Ishikawa (cell line): ENCODE measurements around the gene IRAK2.

Source experiments
- CEBPB ChIP-seq: IDR thresholded peaks from 2 replicates; pipeline ENCODE4 v1.6.1; 2012
- CREB1 ChIP-seq: IDR thresholded peaks from 2 replicates; pipeline ENCODE4 v1.6.1; 2012; ENCODE audit warnings: low read depth
- EGR1 ChIP-seq: IDR thresholded peaks from 2 replicates; pipeline ENCODE4 v1.6.1; 2012
- EP300 ChIP-seq: IDR thresholded peaks from 2 replicates; pipeline ENCODE4 v1.6.1; 2012; ENCODE audit warnings: borderline replicate concordance
- FOXM1 ChIP-seq: IDR thresholded peaks from 2 replicates; pipeline ENCODE4 v1.6.1; 2012; ENCODE audit warnings: low read depth, borderline replicate concordance
- NFIC ChIP-seq: IDR thresholded peaks from 2 replicates; pipeline ENCODE4 v1.6.1; 2012
- RAD21 ChIP-seq: IDR thresholded peaks from 2 replicates; pipeline ENCODE4 v1.6.1; 2012; ENCODE audit warnings: low read depth
- TAF1 ChIP-seq: IDR thresholded peaks from 2 replicates; pipeline ENCODE4 v1.6.1; 2012; ENCODE audit warnings: low read depth, mild to moderate bottlenecking
- TCF12 ChIP-seq: IDR thresholded peaks from 2 replicates; pipeline ENCODE4 v1.6.1; 2012; ENCODE audit warnings: low read depth
- TEAD4 ChIP-seq: IDR thresholded peaks from 2 replicates; pipeline ENCODE4 v1.6.1; 2012
- YY1 ChIP-seq: IDR thresholded peaks from 2 replicates; pipeline ENCODE4 v1.6.1; 2012; ENCODE audit warnings: low read depth
- ZBTB7A ChIP-seq: IDR thresholded peaks from 2 replicates; pipeline ENCODE4 v1.6.1; 2012; ENCODE audit warnings: low read depth
- TF ChIP-seq, protein P1 (sequence below): IDR thresholded peaks from 2 replicates; pipeline ENCODE4 v1.6.1; 2012; ENCODE audit warnings: low read depth, mild to moderate bottlenecking
- TF ChIP-seq, protein P2 (sequence below): IDR thresholded peaks from 2 replicates; pipeline ENCODE4 v1.6.1; 2012
- TF ChIP-seq, protein P3 (sequence below): IDR thresholded peaks from 2 replicates; pipeline ENCODE4 v1.6.1; 2012

IRAK2 gene

DNA sequence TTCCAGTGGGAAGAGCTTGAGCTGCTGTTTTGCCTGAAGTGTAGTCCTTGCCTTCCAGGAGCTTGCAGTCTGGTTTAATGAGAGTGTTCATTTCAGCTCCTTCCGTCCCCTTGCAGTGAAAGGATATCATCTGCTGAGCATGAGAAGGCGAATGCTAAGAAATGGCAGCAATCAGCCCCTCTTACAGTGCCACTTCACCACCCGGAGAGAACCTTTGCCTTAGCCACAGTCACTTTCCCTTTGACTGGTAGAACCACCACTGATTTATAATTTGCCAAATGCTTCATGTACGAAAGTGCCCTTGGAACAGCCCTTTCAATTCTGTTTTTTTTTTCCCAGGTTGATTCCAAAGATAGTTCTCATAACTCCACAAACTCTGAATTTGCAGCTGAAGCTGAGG, 95.1 kb downstream of the IRAK2 start:
- no peak for TF ChIP-seq YY1
- no peak for TF ChIP-seq ZBTB7A
- TF ChIP-seq, protein P1, sequence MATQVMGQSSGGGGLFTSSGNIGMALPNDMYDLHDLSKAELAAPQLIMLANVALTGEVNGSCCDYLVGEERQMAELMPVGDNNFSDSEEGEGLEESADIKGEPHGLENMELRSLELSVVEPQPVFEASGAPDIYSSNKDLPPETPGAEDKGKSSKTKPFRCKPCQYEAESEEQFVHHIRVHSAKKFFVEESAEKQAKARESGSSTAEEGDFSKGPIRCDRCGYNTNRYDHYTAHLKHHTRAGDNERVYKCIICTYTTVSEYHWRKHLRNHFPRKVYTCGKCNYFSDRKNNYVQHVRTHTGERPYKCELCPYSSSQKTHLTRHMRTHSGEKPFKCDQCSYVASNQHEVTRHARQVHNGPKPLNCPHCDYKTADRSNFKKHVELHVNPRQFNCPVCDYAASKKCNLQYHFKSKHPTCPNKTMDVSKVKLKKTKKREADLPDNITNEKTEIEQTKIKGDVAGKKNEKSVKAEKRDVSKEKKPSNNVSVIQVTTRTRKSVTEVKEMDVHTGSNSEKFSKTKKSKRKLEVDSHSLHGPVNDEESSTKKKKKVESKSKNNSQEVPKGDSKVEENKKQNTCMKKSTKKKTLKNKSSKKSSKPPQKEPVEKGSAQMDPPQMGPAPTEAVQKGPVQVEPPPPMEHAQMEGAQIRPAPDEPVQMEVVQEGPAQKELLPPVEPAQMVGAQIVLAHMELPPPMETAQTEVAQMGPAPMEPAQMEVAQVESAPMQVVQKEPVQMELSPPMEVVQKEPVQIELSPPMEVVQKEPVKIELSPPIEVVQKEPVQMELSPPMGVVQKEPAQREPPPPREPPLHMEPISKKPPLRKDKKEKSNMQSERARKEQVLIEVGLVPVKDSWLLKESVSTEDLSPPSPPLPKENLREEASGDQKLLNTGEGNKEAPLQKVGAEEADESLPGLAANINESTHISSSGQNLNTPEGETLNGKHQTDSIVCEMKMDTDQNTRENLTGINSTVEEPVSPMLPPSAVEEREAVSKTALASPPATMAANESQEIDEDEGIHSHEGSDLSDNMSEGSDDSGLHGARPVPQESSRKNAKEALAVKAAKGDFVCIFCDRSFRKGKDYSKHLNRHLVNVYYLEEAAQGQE, result no peak
- TF ChIP-seq NFIC, result no peak
- no peak for TF ChIP-seq TCF12
- TF ChIP-seq TEAD4, result no peak
- TF ChIP-seq TAF1, result no peak
- TF ChIP-seq RAD21, result no peak
- TF ChIP-seq, protein P2, sequence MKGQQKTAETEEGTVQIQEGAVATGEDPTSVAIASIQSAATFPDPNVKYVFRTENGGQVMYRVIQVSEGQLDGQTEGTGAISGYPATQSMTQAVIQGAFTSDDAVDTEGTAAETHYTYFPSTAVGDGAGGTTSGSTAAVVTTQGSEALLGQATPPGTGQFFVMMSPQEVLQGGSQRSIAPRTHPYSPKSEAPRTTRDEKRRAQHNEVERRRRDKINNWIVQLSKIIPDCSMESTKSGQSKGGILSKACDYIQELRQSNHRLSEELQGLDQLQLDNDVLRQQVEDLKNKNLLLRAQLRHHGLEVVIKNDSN, result no peak
- TF ChIP-seq CREB1, result no peak
- no peak for TF ChIP-seq FOXM1
- TF ChIP-seq CEBPB, result no peak
- no peak for TF ChIP-seq EGR1
- no peak for TF ChIP-seq EP300
- TF ChIP-seq, protein P3, sequence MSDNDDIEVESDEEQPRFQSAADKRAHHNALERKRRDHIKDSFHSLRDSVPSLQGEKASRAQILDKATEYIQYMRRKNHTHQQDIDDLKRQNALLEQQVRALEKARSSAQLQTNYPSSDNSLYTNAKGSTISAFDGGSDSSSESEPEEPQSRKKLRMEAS, result no peak

DNA sequence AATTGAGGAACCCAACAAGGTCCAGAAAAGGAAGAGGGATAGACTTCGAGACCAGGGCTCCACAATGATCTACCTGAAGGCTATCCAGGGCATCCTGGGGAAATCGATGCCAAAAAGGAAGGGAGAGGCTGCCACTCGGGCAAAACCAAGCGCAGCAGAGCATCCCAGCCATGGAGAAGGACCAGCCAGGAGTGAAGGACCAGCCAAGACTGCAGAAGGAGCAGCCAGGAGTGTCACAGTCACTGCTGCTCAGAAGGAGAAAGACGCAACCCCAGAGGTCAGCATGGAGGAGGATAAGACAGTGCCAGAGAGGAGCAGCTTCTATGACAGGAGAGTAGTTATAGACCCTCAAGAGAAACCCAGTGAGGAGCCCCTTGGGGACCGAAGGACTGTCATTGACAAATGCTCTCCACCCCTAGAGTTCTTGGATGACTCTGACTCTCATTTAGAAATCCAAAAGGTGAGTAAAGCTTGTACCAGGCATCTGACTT, 95.5 kb downstream of the IRAK2 start:
- no peak for TF ChIP-seq EP300
- no peak for TF ChIP-seq CEBPB
- TF ChIP-seq TCF12, result no peak
- TF ChIP-seq, protein P1, result no peak
- no peak for TF ChIP-seq NFIC
- TF ChIP-seq YY1, result no peak
- no peak for TF ChIP-seq FOXM1
- TF ChIP-seq, protein P3, result no peak
- TF ChIP-seq CREB1, result no peak
- no peak for TF ChIP-seq ZBTB7A
- TF ChIP-seq TAF1, result no peak
- TF ChIP-seq TEAD4, result no peak
- TF ChIP-seq RAD21, result no peak
- TF ChIP-seq, protein P2, result no peak
- no peak for TF ChIP-seq EGR1

DNA sequence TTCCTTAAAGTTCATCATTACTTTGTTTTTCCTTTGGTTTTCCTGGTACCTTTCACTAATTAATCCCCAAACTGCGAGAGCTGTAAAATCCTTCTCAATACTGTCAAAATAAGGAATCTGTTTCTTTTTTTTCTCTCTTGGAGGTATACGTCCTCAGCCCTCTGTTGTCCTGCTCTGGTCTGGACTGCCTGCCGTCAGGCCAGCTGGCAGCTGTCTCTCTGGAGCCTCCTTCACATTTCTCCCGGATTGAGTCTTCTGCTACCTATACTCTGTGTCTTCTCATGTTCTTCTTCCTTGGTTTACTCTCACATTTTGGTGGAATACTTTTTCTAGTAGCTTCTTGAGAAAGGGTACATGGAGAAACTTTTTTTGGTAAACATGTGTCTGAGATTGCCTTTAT, 97.3 kb downstream of the IRAK2 start:
- TF ChIP-seq, protein P2, result no peak
- TF ChIP-seq TAF1 (no peak), YY1 (no peak), CEBPB (no peak), RAD21 (no peak), CREB1 (no peak), TEAD4 (no peak), NFIC (no peak), EGR1 (no peak), EP300 (no peak), FOXM1 (no peak), ZBTB7A (no peak), TCF12 (no peak)
- TF ChIP-seq, protein P1, result no peak
- TF ChIP-seq, protein P3, result no peak
